LNCAP (cell line): ENCODE measurements around the gene UBR3.

Experiments
- CTCF ChIP-seq: fragments of 450-650 bp; IDR thresholded peaks from 2 replicates; pipeline ENCODE4 v1.5.1; 2017; ENCODE audit warnings: mild to moderate bottlenecking

UBR3 gene

GRCh38 chr2:169887120-169887519 lies 59.9 kb downstream of the UBR3 start:
- no peak for TF ChIP-seq CTCF

- no peak for TF ChIP-seq CTCF
These were observed 64.5 kb downstream of the UBR3 start for GRCh38 chr2:169891593-169892298.

GRCh38 chr2:169892951-169893350 lies 65.7 kb downstream of the UBR3 start:
- no peak for TF ChIP-seq CTCF

- TF ChIP-seq CTCF, result no peak
These were observed 68.2 kb downstream of the UBR3 start for GRCh38 chr2:169895294-169895985.

GRCh38 chr2:169897834-169898233 lies 70.6 kb downstream of the UBR3 start:
- no peak for TF ChIP-seq CTCF

- no peak for TF ChIP-seq CTCF
These were observed 73.4 kb downstream of the UBR3 start for GRCh38 chr2:169900686-169901085.

- no peak for TF ChIP-seq CTCF
These were observed 79.5 kb downstream of the UBR3 start for GRCh38 chr2:169906731-169907130.
